ENCODE results near the gene HAUS8. TPM values are rescaled to one million over a fixed set of nuclear protein-coding genes. Genes with fewer than 3 reads are reported as not detected.

Gene HAUS8
- total and polyA plus RNA-seq, 2 donors (not counting 3 experiments of a cell fraction or from before 2014, with no cell fraction given) = 9.6 to 30.3 TPM

DNA sequence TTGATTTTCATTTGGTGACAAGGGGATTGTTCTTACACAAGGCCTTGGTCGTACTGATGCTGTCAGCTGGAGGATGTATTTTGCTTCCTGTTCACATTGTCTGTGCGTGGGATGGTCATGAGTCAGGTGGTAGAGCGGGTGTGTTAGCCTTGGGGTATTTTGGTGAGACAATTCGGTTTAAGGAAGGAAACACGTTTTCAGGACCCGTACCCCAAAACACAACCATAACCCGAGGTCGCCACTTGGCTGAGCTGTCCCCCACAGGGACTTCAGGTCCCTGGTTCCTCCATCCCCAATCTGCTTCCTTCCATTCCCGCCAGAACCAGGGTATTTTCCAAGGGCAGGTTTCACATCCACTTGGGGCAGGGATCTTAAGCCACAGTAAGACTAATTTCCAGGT, 15.3 kb upstream of the HAUS8 start:
- Histone ChIP-seq H3K4me2 (ENCODE audit: insufficient read depth, low read length) (no peak overlapping the region), H3K27ac (ENCODE audit: insufficient read depth, low read depth, low read length) (peak overlapping the region; percentile 4), H2AFZ (ENCODE audit: low read depth, low read length) (no peak overlapping the region), H3K9me1 (replicated peaks; ENCODE audit: control insufficient read depth, extremely low read depth, insufficient read depth, low read length) (no peaks in the 10 kb centered on the region), H3K9ac (replicated peaks; ENCODE audit: extremely low read depth, insufficient read depth, low read length) (no peak overlapping the region), H3K9me3 (replicated peaks; ENCODE audit: control insufficient read depth, insufficient read depth, low read length) (no peaks in the 10 kb centered on the region), H3K4me1 (ENCODE audit: control insufficient read depth, extremely low read depth, insufficient read depth, low read length) (peaks cover 23% of the 10 kb centered on the region), H3K79me2 (ENCODE audit: control insufficient read depth, insufficient read depth, low read length) (peaks cover 96% of the 10 kb centered on the region), H3K4me3 (replicated peaks in 1 of 3; ENCODE audit: insufficient read depth in 1 of 3, low read depth in 1 of 3, low read length in 3 of 3) (no peak overlapping the region), H4K20me1 (replicated peaks; ENCODE audit: control insufficient read depth, extremely low read depth, insufficient read depth, low read length) (no peaks in the 10 kb centered on the region), H3K36me3 (ENCODE audit: control insufficient read depth in 2 of 2, extremely low read depth in 1 of 2, insufficient read depth in 2 of 2, low read length in 2 of 2) (peaks cover 0 to 9% of the 10 kb centered on the region in 2 experiments), H3K27me3 (ENCODE audit: control insufficient read depth in 2 of 2, insufficient read depth in 2 of 2, low read length in 2 of 2) (no peaks in the 10 kb centered on the region)
- DNase-seq (ENCODE audit: low read depth, low spot score) = no peak
- peak; percentile 78 for FAIRE-seq
- intact Hi-C loops (cut with micrococcal nuclease) (no loop called here), dilution Hi-C loops (cut with MboI; ENCODE audit: extremely low pct_ligation_motif_present, low sequenced_read_pairs) (no loop called here)
- ChIA-PET POLR2A (interaction anchor here (0.5 kb wide), 1 partner anchor 36 kb away, joined by 3 read pairs; no protein-coding TSS in a partner anchor), CTCF (no interaction called here)
- BruUV-seq (replicated peaks) = no TSS peak
- peak; percentile 17 for TF ChIP-seq JUN (IDR thresholded peaks at IDR 0.05; ENCODE audit: borderline replicate concordance, insufficient read depth, insufficient read length, low read depth)
- no peak for TF ChIP-seq EZH2 (IDR thresholded peaks at IDR 0.05; ENCODE audit: borderline replicate concordance, low read depth, low read length, severe bottlenecking)

DNA sequence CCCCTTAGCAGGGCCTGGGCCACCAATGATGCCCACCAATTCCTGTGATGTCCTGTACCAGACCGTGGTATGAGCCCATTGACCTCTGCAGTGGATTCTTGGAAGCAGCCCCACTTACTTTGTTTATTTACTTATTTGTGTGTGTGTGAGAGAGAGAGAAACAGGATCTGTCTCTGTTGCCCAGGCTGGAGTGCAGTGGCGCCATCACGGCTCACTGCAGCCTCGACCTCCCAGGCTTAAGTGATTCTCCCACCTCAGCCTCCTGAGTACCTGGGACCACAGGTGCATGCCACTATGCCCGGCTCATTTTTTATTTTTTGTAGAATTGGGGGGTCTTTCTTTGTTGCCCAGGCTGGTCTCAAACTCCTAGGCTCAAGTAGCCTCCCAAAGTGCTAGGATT, 13.3 kb upstream of the HAUS8 start:
- intact Hi-C loops (cut with micrococcal nuclease) = no loop called here
- FAIRE-seq = no peak
- Histone ChIP-seq H3K4me2 (ENCODE audit: insufficient read depth, low read length) (no peak overlapping the region), H3K36me3 (ENCODE audit: control insufficient read depth in 2 of 2, extremely low read depth in 1 of 2, insufficient read depth in 2 of 2, low read length in 2 of 2) (peaks cover 0 to 9% of the 10 kb centered on the region in 2 experiments), H4K20me1 (replicated peaks; ENCODE audit: control insufficient read depth, extremely low read depth, insufficient read depth, low read length) (no peaks in the 10 kb centered on the region), H3K9me3 (replicated peaks; ENCODE audit: control insufficient read depth, insufficient read depth, low read length) (no peaks in the 10 kb centered on the region), H3K4me3 (replicated peaks in 1 of 3; ENCODE audit: insufficient read depth in 1 of 3, low read depth in 1 of 3, low read length in 3 of 3) (no peak overlapping the region), H3K9ac (replicated peaks; ENCODE audit: extremely low read depth, insufficient read depth, low read length) (no peak overlapping the region), H3K4me1 (ENCODE audit: control insufficient read depth, extremely low read depth, insufficient read depth, low read length) (peaks cover 17% of the 10 kb centered on the region), H2AFZ (ENCODE audit: low read depth, low read length) (no peak overlapping the region), H3K27ac (ENCODE audit: insufficient read depth, low read depth, low read length) (no peak overlapping the region), H3K27me3 (ENCODE audit: control insufficient read depth in 2 of 2, insufficient read depth in 2 of 2, low read length in 2 of 2) (no peaks in the 10 kb centered on the region), H3K9me1 (replicated peaks; ENCODE audit: control insufficient read depth, extremely low read depth, insufficient read depth, low read length) (no peaks in the 10 kb centered on the region), H3K79me2 (ENCODE audit: control insufficient read depth, insufficient read depth, low read length) (peaks cover 96% of the 10 kb centered on the region)
- ChIA-PET POLR2A (no interaction called here), CTCF (no interaction called here)
- BruUV-seq (replicated peaks) = no TSS peak
- dilution Hi-C loops (cut with MboI; ENCODE audit: extremely low pct_ligation_motif_present, low sequenced_read_pairs) = no loop called here
- no peak for TF ChIP-seq JUN (IDR thresholded peaks at IDR 0.05; ENCODE audit: borderline replicate concordance, insufficient read depth, insufficient read length, low read depth)
- TF ChIP-seq, protein P1, sequence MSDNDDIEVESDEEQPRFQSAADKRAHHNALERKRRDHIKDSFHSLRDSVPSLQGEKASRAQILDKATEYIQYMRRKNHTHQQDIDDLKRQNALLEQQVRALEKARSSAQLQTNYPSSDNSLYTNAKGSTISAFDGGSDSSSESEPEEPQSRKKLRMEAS (IDR thresholded peaks at IDR 0.05; ENCODE audit: insufficient read depth, insufficient read length) = no peak
- TF ChIP-seq, protein P2, sequence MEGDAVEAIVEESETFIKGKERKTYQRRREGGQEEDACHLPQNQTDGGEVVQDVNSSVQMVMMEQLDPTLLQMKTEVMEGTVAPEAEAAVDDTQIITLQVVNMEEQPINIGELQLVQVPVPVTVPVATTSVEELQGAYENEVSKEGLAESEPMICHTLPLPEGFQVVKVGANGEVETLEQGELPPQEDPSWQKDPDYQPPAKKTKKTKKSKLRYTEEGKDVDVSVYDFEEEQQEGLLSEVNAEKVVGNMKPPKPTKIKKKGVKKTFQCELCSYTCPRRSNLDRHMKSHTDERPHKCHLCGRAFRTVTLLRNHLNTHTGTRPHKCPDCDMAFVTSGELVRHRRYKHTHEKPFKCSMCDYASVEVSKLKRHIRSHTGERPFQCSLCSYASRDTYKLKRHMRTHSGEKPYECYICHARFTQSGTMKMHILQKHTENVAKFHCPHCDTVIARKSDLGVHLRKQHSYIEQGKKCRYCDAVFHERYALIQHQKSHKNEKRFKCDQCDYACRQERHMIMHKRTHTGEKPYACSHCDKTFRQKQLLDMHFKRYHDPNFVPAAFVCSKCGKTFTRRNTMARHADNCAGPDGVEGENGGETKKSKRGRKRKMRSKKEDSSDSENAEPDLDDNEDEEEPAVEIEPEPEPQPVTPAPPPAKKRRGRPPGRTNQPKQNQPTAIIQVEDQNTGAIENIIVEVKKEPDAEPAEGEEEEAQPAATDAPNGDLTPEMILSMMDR (IDR thresholded peaks at IDR 0.05; ENCODE audit: extremely low read depth in 1 of 2, insufficient read depth in 1 of 2, low read depth in 1 of 2, low read length in 2 of 2) = no peak
- no peak for TF ChIP-seq POLR2A (IDR thresholded peaks at IDR 0.05; ENCODE audit: low read depth, low read length)
- no peak for TF ChIP-seq EZH2 (IDR thresholded peaks at IDR 0.05; ENCODE audit: borderline replicate concordance, low read depth, low read length, severe bottlenecking)
- TF ChIP-seq MYC (IDR thresholded peaks at IDR 0.05; ENCODE audit: low read depth, low read length) = no peak
- TF ChIP-seq FOS (IDR thresholded peaks at IDR 0.05; ENCODE audit: borderline replicate concordance, insufficient read depth, low read length) = no peak
- no peak for TF ChIP-seq POLR2AphosphoS5 (IDR thresholded peaks at IDR 0.05; ENCODE audit: insufficient read depth, low read depth, low read length)
- no peak for TF ChIP-seq GATA2 (IDR thresholded peaks at IDR 0.05; ENCODE audit: insufficient read depth, insufficient read length, low read depth, low read length)
- no peak for DNase-seq (ENCODE audit: low read depth, low spot score)
